Spleen (tissue), 11 donors: Measurements from ENCODE around the gene SEC22A. TPM values are rescaled to one million over a fixed set of nuclear protein-coding genes. Genes with fewer than 3 reads are reported as not detected.

ENCODE experiments used
- DNase-seq: peaks from one replicate; pipeline ENCODE4 v3.0.0-alpha.2; 2020
- H3K27ac ChIP-seq, 8 donors: fragments of 200-600 bp; sonication (generic) in 7 of 8; 1 replicate in 4 of 8; 2 replicates in 4 of 8; pipeline versions ENCODE4 v1.5.0 to v1.8.0; 2016 to 2021; ENCODE audit warnings: inconsistent platforms in 4 of 8, mild to moderate bottlenecking in 4 of 8, moderate library complexity in 1 of 8
- H3K27me3 ChIP-seq, 7 donors: fragments of 200-600 bp; sonication (generic) in 6 of 7; replicated peaks in 1 of 7; 1 replicate in 4 of 7; 2 replicates in 3 of 7; pipeline versions ENCODE4 v1.5.0 to v1.8.0; 2016 to 2021; ENCODE audit warnings: inconsistent platforms in 3 of 7, mild to moderate bottlenecking in 1 of 7
- H3K36me3 ChIP-seq, 6 donors: fragments of 200-600 bp; sonication (generic) in 5 of 6; 1 replicate in 4 of 6; 2 replicates in 2 of 6; pipeline versions ENCODE4 v1.5.0 to v1.8.0; 2016 to 2021; ENCODE audit warnings: inconsistent platforms in 2 of 6
- H3K4me1 ChIP-seq, 6 donors: fragments of 200-600 bp; sonication (generic) in 5 of 6; 1 replicate in 3 of 6; 2 replicates in 3 of 6; pipeline versions ENCODE4 v1.5.0 to v1.8.0; 2016 to 2021; ENCODE audit warnings: inconsistent platforms in 3 of 6
- H3K4me3 ChIP-seq, 8 donors: fragments of 200-600 bp; sonication (generic) in 7 of 8; 1 replicate in 4 of 8; 2 replicates in 4 of 8; pipeline versions ENCODE4 v1.5.0 to v1.8.0; 2016 to 2021; ENCODE audit warnings: inconsistent platforms in 4 of 8, mild to moderate bottlenecking in 4 of 8, moderate library complexity in 2 of 8
- H3K9me3 ChIP-seq, 8 donors: fragments of 200-600 bp; sonication (generic) in 7 of 8; 1 replicate in 4 of 8; 2 replicates in 4 of 8; pipeline versions ENCODE4 v1.5.0 to v1.8.0; 2016 to 2021; ENCODE audit warnings: inconsistent platforms in 4 of 8
- POLR2A ChIP-seq, 3 donors: fragments of 450-650 bp; IDR thresholded peaks; one replicate each; pipeline ENCODE4 v1.5.1; 2017; ENCODE audit warnings: antibody characterized with exemption in 3 of 3, mild to moderate bottlenecking in 1 of 3
- POLR2AphosphoS5 ChIP-seq, 3 donors: sonication (generic); formaldehyde crosslinking; IDR thresholded peaks; one replicate each; pipeline ENCODE4 v1.5.1; 2017; ENCODE audit warnings: antibody characterized with exemption in 3 of 3
- WGBS, 5 donors: extraction: QIAGEN DNeasy Blood & Tissue Kit in 3 of 5; methylation state at CpG; one replicate each; pipeline versions ENCODE4 v1.1.5 to v1.1.7; 2013 to 2018; 5-methylcytosine and 5-hydroxymethylcytosine counted together
- intact Hi-C: fragments of 100-400 bp; cut with DNase I; formaldehyde crosslinking; loops from one replicate; pipeline ENCODE4 v1.15.0; 2023; ENCODE audit warnings: low total_unique reads
- polyA plus RNA-seq, 3 donors: library from polyadenylated mRNA; stranded (reverse); fragments of 200-250 nt; gene quantifications; one replicate each; pipeline ENCODE4 v1.2.1, GENCODE V29; 2013
- total RNA-seq, 7 donors: library from RNA; depleted of rRNA in 3 of 7; stranded (reverse); fragments of >200 nt in 3 of 7; fragmentation: NEBNext Ultra II Directional in 4 of 7; extraction: Animal tissue kit (Norgen Biotek cat#: 25700) in 4 of 7; gene quantifications; one replicate each; pipeline versions ENCODE4 v1.1.0 to v1.2.1, GENCODE V29; 2016 to 2021
- TF ChIP-seq, protein P1 (sequence below), 11 experiments: fragments of 200-600 bp in 7 of 11; fragments of 450-650 bp in 4 of 11; sonication (generic) in 4 of 11; IDR thresholded peaks in 8 of 11; conservative IDR thresholded peaks in 3 of 11; 1 replicate in 7 of 11; 2 replicates in 4 of 11; pipeline versions ENCODE4 v1.4.0 to v1.8.0; 2016 to 2021; ENCODE audit warnings: antibody characterized with exemption in 11 of 11, inconsistent platforms in 4 of 11, mild to moderate bottlenecking in 1 of 11
- donor health status: healthy with polysubstance abuse.
- donor health status: DM: no; HTN: no; CAD: no; lungs with moderate emphysema.
- donor health status: DM: no; HTN: no; CAD: no.
- donor health status: Bipolar disorder and iron deficiency.
- donor health status: healthy.
- donor health status: DM: no; HTN: no; CAD: no.
- donor health status: DM: yes; HTN: yes; CAD: no.

SEC22A gene
- total and polyA plus RNA-seq, 10 donors = 6.8 to 40.6 (median 14.2) TPM

DNA sequence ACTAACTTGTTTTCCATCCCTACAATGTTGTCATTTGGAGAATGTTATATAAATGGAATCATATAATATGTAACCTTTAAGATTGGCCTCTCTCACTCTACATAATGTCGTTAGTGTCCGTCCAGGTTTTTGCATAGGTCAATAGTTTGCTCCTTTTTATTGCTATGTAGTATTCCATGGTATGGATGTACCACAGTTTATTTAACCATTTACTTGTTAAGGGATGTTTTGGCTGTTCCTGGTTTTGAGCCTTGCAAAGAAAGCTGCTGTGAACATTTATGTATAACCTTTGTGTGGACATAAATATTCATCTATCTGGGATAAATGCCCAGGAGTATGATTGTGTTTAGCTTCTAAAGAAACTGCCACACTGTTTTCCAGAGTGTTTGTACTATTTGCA, 34.1 kb upstream of the SEC22A start:
- H3K4me1 ChIP-seq = no peaks in the 10 kb centered on the region
- DNase-seq = no peak
- TF ChIP-seq POLR2A (IDR thresholded peaks at IDR 0.05) = no peak
- TF ChIP-seq, protein P1, sequence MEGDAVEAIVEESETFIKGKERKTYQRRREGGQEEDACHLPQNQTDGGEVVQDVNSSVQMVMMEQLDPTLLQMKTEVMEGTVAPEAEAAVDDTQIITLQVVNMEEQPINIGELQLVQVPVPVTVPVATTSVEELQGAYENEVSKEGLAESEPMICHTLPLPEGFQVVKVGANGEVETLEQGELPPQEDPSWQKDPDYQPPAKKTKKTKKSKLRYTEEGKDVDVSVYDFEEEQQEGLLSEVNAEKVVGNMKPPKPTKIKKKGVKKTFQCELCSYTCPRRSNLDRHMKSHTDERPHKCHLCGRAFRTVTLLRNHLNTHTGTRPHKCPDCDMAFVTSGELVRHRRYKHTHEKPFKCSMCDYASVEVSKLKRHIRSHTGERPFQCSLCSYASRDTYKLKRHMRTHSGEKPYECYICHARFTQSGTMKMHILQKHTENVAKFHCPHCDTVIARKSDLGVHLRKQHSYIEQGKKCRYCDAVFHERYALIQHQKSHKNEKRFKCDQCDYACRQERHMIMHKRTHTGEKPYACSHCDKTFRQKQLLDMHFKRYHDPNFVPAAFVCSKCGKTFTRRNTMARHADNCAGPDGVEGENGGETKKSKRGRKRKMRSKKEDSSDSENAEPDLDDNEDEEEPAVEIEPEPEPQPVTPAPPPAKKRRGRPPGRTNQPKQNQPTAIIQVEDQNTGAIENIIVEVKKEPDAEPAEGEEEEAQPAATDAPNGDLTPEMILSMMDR (IDR thresholded peaks at IDR 0.05 in 8 of 11, conservative IDR thresholded peaks at IDR 0.05 in 3 of 11) = no peak
- TF ChIP-seq POLR2AphosphoS5 (IDR thresholded peaks at IDR 0.05) = no peak
- 95 to 100% (median 97%) methylated on average over 2 of the region's 2 CpGs for WGBS, 5 donors
- no peaks in the 10 kb centered on the region for H3K27me3 ChIP-seq
- H3K36me3 ChIP-seq = peaks cover 0 to 47% (median 14%) of the 10 kb centered on the region in 6 donors
- no peak overlapping the region for H3K4me3 ChIP-seq
- intact Hi-C loops = no loop called here
- peaks cover 0 to 12% (median 0%) of the 10 kb centered on the region in 8 donors for H3K9me3 ChIP-seq
- H3K27ac ChIP-seq = no peak overlapping the region

DNA sequence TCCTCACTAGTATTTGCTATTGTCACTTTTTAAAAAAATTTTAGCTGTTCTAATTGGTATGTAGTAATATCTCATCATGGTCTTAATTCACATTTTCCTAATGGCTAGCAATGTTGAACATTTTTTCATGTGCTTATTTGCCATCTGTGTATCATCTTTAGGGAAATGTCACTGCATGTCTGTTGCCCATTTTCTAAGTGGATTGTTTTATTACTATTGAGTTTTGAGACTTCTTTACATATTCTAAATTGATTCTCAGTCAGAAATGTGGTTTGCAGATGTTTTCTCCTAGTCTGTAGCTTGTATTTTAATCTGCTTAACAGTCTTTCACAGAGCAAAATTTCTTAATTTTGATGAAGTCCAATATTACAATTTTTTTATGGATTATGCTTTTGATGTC, 33.6 kb upstream of the SEC22A start:
- Histone ChIP-seq H3K36me3 (peaks cover 0 to 42% (median 14%) of the 10 kb centered on the region in 6 donors), H3K4me1 (no peaks in the 10 kb centered on the region), H3K9me3 (peaks cover 0 to 12% (median 0%) of the 10 kb centered on the region in 8 donors), H3K4me3 (no peak overlapping the region), H3K27ac (no peak overlapping the region), H3K27me3 (no peaks in the 10 kb centered on the region)
- intact Hi-C loops = no loop called here
- DNase-seq = no peak
- TF ChIP-seq, protein P1 (IDR thresholded peaks at IDR 0.05 in 8 of 11, conservative IDR thresholded peaks at IDR 0.05 in 3 of 11) = no peak
- no peak for TF ChIP-seq POLR2A (IDR thresholded peaks at IDR 0.05)
- no peak for TF ChIP-seq POLR2AphosphoS5 (IDR thresholded peaks at IDR 0.05)

DNA sequence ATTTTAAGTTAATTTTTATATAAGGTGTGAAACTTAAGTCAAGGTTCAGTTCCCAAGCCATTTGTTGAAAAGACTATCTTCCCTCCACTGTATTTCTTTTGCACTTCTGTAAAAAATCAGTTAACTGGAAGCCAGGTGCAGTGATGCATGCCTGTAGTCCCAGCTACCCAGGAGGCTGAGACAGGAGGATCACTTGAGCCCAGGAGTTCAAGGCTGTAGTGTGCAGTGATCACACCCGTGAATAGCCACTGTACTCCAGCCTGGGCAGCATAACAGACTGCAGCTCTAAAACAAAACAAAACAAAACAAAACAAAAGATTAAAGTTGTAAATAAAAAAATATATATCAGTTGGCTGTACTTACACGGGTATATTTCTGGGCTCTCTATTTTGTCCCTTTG, 33.1 kb upstream of the SEC22A start:
- H3K27me3 ChIP-seq = no peaks in the 10 kb centered on the region
- H3K4me1 ChIP-seq = no peaks in the 10 kb centered on the region
- 89 to 94% (median 91%) methylated on average over 2 of the region's 2 CpGs for WGBS, 5 donors
- H3K36me3 ChIP-seq = peaks cover 0 to 37% (median 14%) of the 10 kb centered on the region in 6 donors
- DNase-seq = no peak
- intact Hi-C loops = no loop called here
- no peak for TF ChIP-seq POLR2AphosphoS5 (IDR thresholded peaks at IDR 0.05)
- H3K9me3 ChIP-seq = peaks cover 0 to 12% (median 0%) of the 10 kb centered on the region in 8 donors
- H3K27ac ChIP-seq = no peak overlapping the region
- no peak overlapping the region for H3K4me3 ChIP-seq

GRCh38 chr3:123169492-123169929, 32.2 kb upstream of the SEC22A start:
- Histone ChIP-seq H3K4me1 (no peaks in the 10 kb centered on the region), H3K9me3 (peaks cover 0 to 12% (median 0%) of the 10 kb centered on the region in 8 donors), H3K36me3 (peaks cover 0 to 28% (median 8%) of the 10 kb centered on the region in 6 donors), H3K4me3 (no peak overlapping the region), H3K27ac (no peak overlapping the region), H3K27me3 (no peaks in the 10 kb centered on the region)
- intact Hi-C loops = no loop called here
- DNase-seq = no peak
- TF ChIP-seq, protein P1 (IDR thresholded peaks at IDR 0.05 in 8 of 11, conservative IDR thresholded peaks at IDR 0.05 in 3 of 11) = no peak
- TF ChIP-seq POLR2AphosphoS5 (IDR thresholded peaks at IDR 0.05) (no peak), POLR2A (IDR thresholded peaks at IDR 0.05) (no peak)
- 85 to 96% (median 87%) methylated on average over 5 of the region's 5 CpGs for WGBS, 5 donors

DNA sequence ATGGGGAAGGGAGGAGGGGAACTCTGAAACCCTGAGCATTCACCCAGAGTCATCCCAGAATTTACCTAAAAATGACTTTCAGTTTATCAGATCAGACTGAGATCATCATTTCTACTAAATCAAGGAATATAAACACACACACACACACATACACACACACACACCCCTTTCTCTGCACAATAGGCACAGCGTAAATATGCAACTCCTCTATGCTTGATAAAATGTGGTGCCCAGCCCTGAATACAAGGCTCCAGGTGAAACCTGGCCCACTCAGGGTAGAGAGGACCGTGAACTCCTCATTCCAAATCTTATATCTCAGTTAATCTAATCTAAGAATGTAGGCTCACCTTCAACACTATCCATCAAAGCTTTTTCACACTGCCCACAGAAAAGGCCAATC, 31.8 kb upstream of the SEC22A start:
- Histone ChIP-seq H3K27ac (no peak overlapping the region), H3K36me3 (peaks cover 0 to 24% (median 4%) of the 10 kb centered on the region in 6 donors), H3K4me1 (no peaks in the 10 kb centered on the region), H3K9me3 (peaks cover 0 to 10% (median 0%) of the 10 kb centered on the region in 8 donors), H3K27me3 (no peaks in the 10 kb centered on the region), H3K4me3 (no peak overlapping the region)
- TF ChIP-seq, protein P1 (IDR thresholded peaks at IDR 0.05 in 8 of 11, conservative IDR thresholded peaks at IDR 0.05 in 3 of 11) = no peak
- no peak for TF ChIP-seq POLR2AphosphoS5 (IDR thresholded peaks at IDR 0.05)
- TF ChIP-seq POLR2A (IDR thresholded peaks at IDR 0.05) = no peak
- no peak for DNase-seq
- WGBS, 5 donors = 46 to 83% (median 48%) methylated on average over 2 of the region's 2 CpGs
- intact Hi-C loops = no loop called here
